HL-60 (cell line): ENCODE results near the gene YWHAQ.

Source experiments
- GABPA ChIP-seq: IDR thresholded peaks from 2 replicates; pipeline ENCODE4 v1.6.1; 2012; ENCODE audit warnings: low read depth
- POLR2AphosphoS5 ChIP-seq: IDR thresholded peaks from 2 replicates; pipeline ENCODE4 v1.6.1; 2012; ENCODE audit warnings: low read depth
- SPI1 ChIP-seq: IDR thresholded peaks from 2 replicates; pipeline ENCODE4 v1.6.1; 2012; ENCODE audit warnings: low read depth, mild to moderate bottlenecking, borderline replicate concordance
- TF ChIP-seq, protein P1 (sequence below): IDR thresholded peaks from one replicate; pipeline ENCODE4 v1.5.1; 2011; ENCODE audit warnings: low read length, control low read depth, inconsistent platforms; ENCODE audit not compliant: insufficient read depth
- TF ChIP-seq, protein P2 (sequence below): IDR thresholded peaks from 2 replicates; pipeline ENCODE4 v1.6.1; 2012; ENCODE audit warnings: low read depth; ENCODE audit not compliant: insufficient replicate concordance

DNA sequence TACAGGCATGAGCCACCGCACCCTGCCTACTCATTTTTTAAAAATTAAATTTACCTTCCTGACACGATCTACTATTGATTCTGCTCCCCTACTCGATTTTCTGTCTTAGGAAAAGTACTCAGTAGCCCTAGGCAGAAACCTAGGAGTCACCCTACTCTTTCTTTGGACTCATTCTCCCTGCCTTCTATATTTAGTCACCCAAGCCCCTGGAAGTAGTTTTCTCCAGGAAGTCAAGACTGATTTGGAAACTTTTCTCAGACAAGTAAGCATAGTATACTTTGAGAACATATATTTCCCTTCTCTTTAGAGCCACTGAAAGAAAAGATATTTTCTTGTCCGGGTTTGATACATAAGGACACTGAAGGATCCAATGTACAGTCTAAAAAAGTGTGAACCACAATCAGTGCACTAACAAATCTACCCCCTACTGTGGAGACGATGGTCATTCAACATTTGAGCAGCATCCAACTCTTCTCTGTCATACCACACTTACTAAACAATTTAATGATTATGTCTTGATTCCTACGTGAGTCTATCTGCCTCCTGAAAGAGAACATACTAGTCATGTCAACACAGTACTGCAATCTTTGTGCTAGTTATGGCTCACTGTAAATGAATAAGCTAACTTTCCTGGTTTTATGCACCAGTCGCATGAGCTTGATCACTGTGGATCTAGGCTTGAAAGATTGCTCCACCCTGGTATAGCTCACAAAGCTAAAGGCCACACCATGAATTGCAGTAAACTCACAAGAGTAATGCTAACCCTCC lies 19.8 kb downstream of the YWHAQ start:
- TF ChIP-seq, protein P1, sequence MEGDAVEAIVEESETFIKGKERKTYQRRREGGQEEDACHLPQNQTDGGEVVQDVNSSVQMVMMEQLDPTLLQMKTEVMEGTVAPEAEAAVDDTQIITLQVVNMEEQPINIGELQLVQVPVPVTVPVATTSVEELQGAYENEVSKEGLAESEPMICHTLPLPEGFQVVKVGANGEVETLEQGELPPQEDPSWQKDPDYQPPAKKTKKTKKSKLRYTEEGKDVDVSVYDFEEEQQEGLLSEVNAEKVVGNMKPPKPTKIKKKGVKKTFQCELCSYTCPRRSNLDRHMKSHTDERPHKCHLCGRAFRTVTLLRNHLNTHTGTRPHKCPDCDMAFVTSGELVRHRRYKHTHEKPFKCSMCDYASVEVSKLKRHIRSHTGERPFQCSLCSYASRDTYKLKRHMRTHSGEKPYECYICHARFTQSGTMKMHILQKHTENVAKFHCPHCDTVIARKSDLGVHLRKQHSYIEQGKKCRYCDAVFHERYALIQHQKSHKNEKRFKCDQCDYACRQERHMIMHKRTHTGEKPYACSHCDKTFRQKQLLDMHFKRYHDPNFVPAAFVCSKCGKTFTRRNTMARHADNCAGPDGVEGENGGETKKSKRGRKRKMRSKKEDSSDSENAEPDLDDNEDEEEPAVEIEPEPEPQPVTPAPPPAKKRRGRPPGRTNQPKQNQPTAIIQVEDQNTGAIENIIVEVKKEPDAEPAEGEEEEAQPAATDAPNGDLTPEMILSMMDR, result no peak
- no peak for TF ChIP-seq GABPA
- TF ChIP-seq POLR2AphosphoS5, result no peak
- TF ChIP-seq, protein P2, sequence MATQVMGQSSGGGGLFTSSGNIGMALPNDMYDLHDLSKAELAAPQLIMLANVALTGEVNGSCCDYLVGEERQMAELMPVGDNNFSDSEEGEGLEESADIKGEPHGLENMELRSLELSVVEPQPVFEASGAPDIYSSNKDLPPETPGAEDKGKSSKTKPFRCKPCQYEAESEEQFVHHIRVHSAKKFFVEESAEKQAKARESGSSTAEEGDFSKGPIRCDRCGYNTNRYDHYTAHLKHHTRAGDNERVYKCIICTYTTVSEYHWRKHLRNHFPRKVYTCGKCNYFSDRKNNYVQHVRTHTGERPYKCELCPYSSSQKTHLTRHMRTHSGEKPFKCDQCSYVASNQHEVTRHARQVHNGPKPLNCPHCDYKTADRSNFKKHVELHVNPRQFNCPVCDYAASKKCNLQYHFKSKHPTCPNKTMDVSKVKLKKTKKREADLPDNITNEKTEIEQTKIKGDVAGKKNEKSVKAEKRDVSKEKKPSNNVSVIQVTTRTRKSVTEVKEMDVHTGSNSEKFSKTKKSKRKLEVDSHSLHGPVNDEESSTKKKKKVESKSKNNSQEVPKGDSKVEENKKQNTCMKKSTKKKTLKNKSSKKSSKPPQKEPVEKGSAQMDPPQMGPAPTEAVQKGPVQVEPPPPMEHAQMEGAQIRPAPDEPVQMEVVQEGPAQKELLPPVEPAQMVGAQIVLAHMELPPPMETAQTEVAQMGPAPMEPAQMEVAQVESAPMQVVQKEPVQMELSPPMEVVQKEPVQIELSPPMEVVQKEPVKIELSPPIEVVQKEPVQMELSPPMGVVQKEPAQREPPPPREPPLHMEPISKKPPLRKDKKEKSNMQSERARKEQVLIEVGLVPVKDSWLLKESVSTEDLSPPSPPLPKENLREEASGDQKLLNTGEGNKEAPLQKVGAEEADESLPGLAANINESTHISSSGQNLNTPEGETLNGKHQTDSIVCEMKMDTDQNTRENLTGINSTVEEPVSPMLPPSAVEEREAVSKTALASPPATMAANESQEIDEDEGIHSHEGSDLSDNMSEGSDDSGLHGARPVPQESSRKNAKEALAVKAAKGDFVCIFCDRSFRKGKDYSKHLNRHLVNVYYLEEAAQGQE, result no peak
- TF ChIP-seq SPI1, result no peak
